Mucosa of descending colon (tissue), 3 donors: Measurements from ENCODE around the gene TAF4B. TPM values are rescaled to one million over a fixed set of nuclear protein-coding genes. Genes with fewer than 3 reads are reported as not detected.
A peak's percentile ranks its signal among the peaks of the same experiment; 100 is the strongest.

ENCODE experiments used
- ATAC-seq: fragments of 200-7000 bp; cut with Tn5 transposase; one replicate; pipeline ENCODE4 v1.9.1; 2020; ENCODE audit warnings: mild to moderate bottlenecking, moderate library complexity
- DNase-seq, 3 donors: peaks; one replicate each; pipeline ENCODE4 v3.0.0-alpha.2; 2020
- H3K36me3 ChIP-seq: fragments of 200-600 bp; one replicate; pipeline ENCODE4 v1.8.0; 2021; ENCODE audit warnings: low read depth, mild to moderate bottlenecking
- H3K4me1 ChIP-seq: fragments of 200-600 bp; one replicate; pipeline ENCODE4 v1.8.0; 2021; ENCODE audit warnings: low read depth, mild to moderate bottlenecking
- H3K4me3 ChIP-seq: fragments of 200-600 bp; one replicate; pipeline ENCODE4 v1.8.0; 2021; ENCODE audit warnings: mild to moderate bottlenecking
- H3K9me3 ChIP-seq: fragments of 200-600 bp; one replicate; pipeline ENCODE4 v1.8.0; 2021; ENCODE audit warnings: mild to moderate bottlenecking
- CTCF ChIP-seq: fragments of 200-600 bp; IDR thresholded peaks from one replicate; pipeline ENCODE4 v1.8.0; 2022; ENCODE audit warnings: antibody characterized with exemption, mild to moderate bottlenecking
- intact Hi-C, 2 donors: fragments of 100-400 bp; cut with DNase I in 1 of 2; cut with micrococcal nuclease in 1 of 2; formaldehyde crosslinking; loops; one replicate each; pipeline versions ENCODE4 v1.11.0 to v1.11.1; 2022; cut with DNase I, micrococcal nuclease
- total RNA-seq, 3 donors: library from RNA; stranded (reverse); fragmentation: NEBNext Ultra II Directional in 2 of 3; extraction: Animal tissue kit (Norgen Biotek cat#: 25700) in 2 of 3; gene quantifications; one replicate each; pipeline versions ENCODE4 v1.2.1 to v1.2.4, GENCODE V29; 2021 to 2023
- donor health status: DM: no; HTN: no; CAD: no; lungs with moderate emphysema.
- donor health status: DM: no; HTN: no; CAD: no.
- donor health status: DM: no; HTN: yes; CAD: no.

TAF4B gene
- total RNA-seq, 3 donors from 2014 or later, result 3.4 to 4.1 (median 3.8) TPM

GRCh38 chr18:26304511-26304910 lies 78.3 kb downstream of the TAF4B start:
- no peaks in the 10 kb centered on the region for H3K36me3 ChIP-seq
- no peaks in the 10 kb centered on the region for H3K4me1 ChIP-seq
- TF ChIP-seq CTCF, result no peak
- no peak for ATAC-seq
- H3K4me3 ChIP-seq, result no peak overlapping the region
- H3K9me3 ChIP-seq, result no peaks in the 10 kb centered on the region
- no peak for DNase-seq
- intact Hi-C loops, result no loop called here

- no peaks in the 10 kb centered on the region for H3K36me3 ChIP-seq
- peak in 1 of 3 donors; percentile 44 for DNase-seq
- H3K4me1 ChIP-seq, result no peaks in the 10 kb centered on the region
- no peak for TF ChIP-seq CTCF
- intact Hi-C loops, result no loop called here
- no peaks in the 10 kb centered on the region for H3K9me3 ChIP-seq
- no peak overlapping the region for H3K4me3 ChIP-seq
- peak; percentile 61 for ATAC-seq
These were observed 81.0 kb downstream of the TAF4B start for GRCh38 chr18:26307161-26307773.

- no peak for TF ChIP-seq CTCF
- Histone ChIP-seq H3K4me1 (no peaks in the 10 kb centered on the region), H3K36me3 (no peaks in the 10 kb centered on the region), H3K9me3 (no peaks in the 10 kb centered on the region), H3K4me3 (no peak overlapping the region)
- intact Hi-C loops, result no loop called here
- no peak for DNase-seq
- no peak for ATAC-seq
These were observed 83.0 kb downstream of the TAF4B start for GRCh38 chr18:26309281-26309680.

- DNase-seq, result no peak
- no peaks in the 10 kb centered on the region for H3K36me3 ChIP-seq
- intact Hi-C loops, result no loop called here
- H3K4me3 ChIP-seq, result no peak overlapping the region
- TF ChIP-seq CTCF, result no peak
- ATAC-seq, result no peak
- no peaks in the 10 kb centered on the region for H3K9me3 ChIP-seq
- no peaks in the 10 kb centered on the region for H3K4me1 ChIP-seq
These were observed 86.0 kb downstream of the TAF4B start for GRCh38 chr18:26312199-26312598.

GRCh38 chr18:26317398-26317797 lies 91.2 kb downstream of the TAF4B start:
- intact Hi-C loops, result no loop called here
- DNase-seq, result no peak
- H3K9me3 ChIP-seq, result no peaks in the 10 kb centered on the region

More at GRCh38 chr18:26317398-26317797, 91.2 kb downstream of the TAF4B start:
- ATAC-seq, result no peak
- no peaks in the 10 kb centered on the region for H3K4me1 ChIP-seq
- no peak for TF ChIP-seq CTCF
- no peaks in the 10 kb centered on the region for H3K36me3 ChIP-seq
- no peak overlapping the region for H3K4me3 ChIP-seq
